Skeletal muscle tissue (tissue), 4 donors: ENCODE results near the gene NIPAL3. TPM values are rescaled to one million over a fixed set of nuclear protein-coding genes. Genes with fewer than 3 reads are reported as not detected.
A peak's percentile ranks its signal among the peaks of the same experiment; 100 is the strongest.
"Not testable (repeated sequence)": the region's sequence is repeated elsewhere in the genome, so short reads cannot be mapped to it uniquely, and the experiment has no call there.

Source experiments
- H3K27ac ChIP-seq: one replicate; pipeline ENCODE4 v1.7.0; 2013; ENCODE audit warnings: mild to moderate bottlenecking, low read depth, low read length, inconsistent platforms
- H3K27me3 ChIP-seq, 3 donors: one replicate each; pipeline ENCODE4 v1.7.0; 2013; ENCODE audit warnings: low read length in 3 of 3; ENCODE audit not compliant: control insufficient read depth in 3 of 3, insufficient read depth in 3 of 3
- H3K36me3 ChIP-seq, 3 donors: one replicate each; pipeline ENCODE4 v1.7.0; 2013; ENCODE audit warnings: low read length in 3 of 3; ENCODE audit not compliant: control insufficient read depth in 3 of 3, insufficient read depth in 3 of 3
- H3K4me1 ChIP-seq, 3 donors: one replicate each; pipeline ENCODE4 v1.7.0; 2013; ENCODE audit warnings: low read length in 3 of 3, mild to moderate bottlenecking in 3 of 3; ENCODE audit not compliant: control insufficient read depth in 3 of 3, insufficient read depth in 3 of 3
- H3K4me3 ChIP-seq, 3 donors: one replicate each; pipeline ENCODE4 v1.7.0; 2013; ENCODE audit warnings: low read length in 3 of 3
- H3K9ac ChIP-seq, 3 donors: one replicate each; pipeline ENCODE4 v1.7.0; 2013; ENCODE audit warnings: low read length in 3 of 3, mild to moderate bottlenecking in 3 of 3, moderate library complexity in 2 of 3, low read depth in 1 of 3
- H3K9me3 ChIP-seq, 3 donors: one replicate each; pipeline ENCODE4 v1.7.0; 2013; ENCODE audit warnings: low read length in 3 of 3; ENCODE audit not compliant: control insufficient read depth in 3 of 3
- total RNA-seq: library from RNA; depleted of rRNA; stranded (reverse); fragments of >200 nt; gene quantifications from one replicate; pipeline ENCODE4 v1.2.3, GENCODE V29; 2014
- donor health status: Osteomylitis.

Gene NIPAL3
- total RNA-seq, 1 donor from 2014 or later: 3.7 TPM

DNA sequence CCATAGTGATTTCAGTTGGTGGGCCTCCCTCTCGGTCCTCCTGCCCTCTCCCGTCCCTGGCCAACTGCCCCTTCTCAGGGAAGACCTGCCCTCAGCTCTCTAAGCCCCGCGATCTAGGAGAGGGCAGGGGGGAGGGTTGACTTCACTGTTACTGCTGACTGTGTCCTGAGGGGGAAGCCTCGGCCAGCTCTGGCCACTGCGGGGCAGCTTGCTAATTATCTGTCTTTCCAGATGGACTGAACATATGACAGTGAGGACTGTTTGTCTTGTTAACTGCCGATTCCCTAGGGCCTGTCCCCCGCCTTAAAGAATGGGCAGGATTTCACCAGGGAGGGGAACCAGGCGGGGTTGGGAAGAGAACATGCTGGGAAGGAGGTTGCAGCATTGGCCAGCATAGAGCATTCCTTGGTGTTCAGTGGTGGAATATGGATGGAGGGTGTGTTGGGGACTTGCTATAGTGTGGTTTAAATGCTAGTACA lies 22.9 kb downstream of the NIPAL3 start:
- Histone ChIP-seq H3K4me1 (peaks cover 6 to 11% (median 8%) of the 10 kb centered on the region in 3 donors), H3K36me3 (peaks cover 0 to 2% (median 0%) of the 10 kb centered on the region in 3 donors), H3K27me3 (no peaks in the 10 kb centered on the region), H3K27ac (no peak overlapping the region), H3K9me3 (no peaks in the 10 kb centered on the region), H3K4me3 (peak overlapping the region in 1 of 3 donors; percentile 12), H3K9ac (no peak overlapping the region)

DNA sequence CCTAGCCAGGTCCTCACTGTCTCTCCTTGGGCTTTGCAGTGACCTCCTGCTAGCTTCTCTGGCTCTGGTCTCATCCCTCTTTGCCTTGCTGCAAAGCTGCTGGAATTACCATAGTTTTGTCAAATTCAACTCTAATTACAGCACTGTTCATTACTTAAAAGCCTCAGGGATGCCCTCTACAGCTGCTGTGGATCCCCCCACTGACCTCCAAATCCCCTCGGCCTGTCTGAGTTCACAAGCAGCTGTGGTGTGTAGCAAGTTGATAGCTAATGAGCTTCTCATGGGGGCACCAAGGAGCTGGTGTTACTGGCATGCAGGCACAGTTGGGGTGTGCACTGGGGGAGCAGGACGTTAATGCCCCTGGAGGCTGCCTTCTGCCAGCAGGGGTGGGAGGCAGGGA lies 24.8 kb downstream of the NIPAL3 start:
- no peak overlapping the region for H3K4me3 ChIP-seq
- no peaks in the 10 kb centered on the region for H3K9me3 ChIP-seq
- no peaks in the 10 kb centered on the region for H3K27me3 ChIP-seq
- H3K36me3 ChIP-seq: peaks cover 0 to 4% (median 0%) of the 10 kb centered on the region in 3 donors
- no peak overlapping the region for H3K9ac ChIP-seq
- H3K27ac ChIP-seq: no peak overlapping the region
- H3K4me1 ChIP-seq: peaks cover 6 to 11% (median 8%) of the 10 kb centered on the region in 3 donors

DNA sequence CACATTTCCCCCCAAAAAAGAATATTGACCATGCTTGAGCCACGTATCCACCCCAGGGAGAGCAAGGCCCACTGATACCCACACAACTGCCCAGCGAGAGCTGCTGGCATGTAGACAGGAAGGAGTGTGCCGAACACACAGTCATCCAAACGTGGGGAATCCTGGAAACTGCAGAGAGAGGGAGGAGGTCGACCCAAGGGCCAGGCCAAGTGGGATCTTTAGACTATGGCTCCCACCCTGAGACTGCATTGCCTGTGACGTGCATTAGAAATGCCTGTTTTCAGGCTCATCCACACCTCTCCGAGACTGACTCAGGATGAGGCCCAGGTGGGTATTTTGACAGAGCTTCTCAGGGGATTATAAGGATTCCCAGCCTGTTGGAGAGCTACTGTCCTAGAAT lies 25.9 kb downstream of the NIPAL3 start:
- H3K4me3 ChIP-seq: no peak overlapping the region

DNA sequence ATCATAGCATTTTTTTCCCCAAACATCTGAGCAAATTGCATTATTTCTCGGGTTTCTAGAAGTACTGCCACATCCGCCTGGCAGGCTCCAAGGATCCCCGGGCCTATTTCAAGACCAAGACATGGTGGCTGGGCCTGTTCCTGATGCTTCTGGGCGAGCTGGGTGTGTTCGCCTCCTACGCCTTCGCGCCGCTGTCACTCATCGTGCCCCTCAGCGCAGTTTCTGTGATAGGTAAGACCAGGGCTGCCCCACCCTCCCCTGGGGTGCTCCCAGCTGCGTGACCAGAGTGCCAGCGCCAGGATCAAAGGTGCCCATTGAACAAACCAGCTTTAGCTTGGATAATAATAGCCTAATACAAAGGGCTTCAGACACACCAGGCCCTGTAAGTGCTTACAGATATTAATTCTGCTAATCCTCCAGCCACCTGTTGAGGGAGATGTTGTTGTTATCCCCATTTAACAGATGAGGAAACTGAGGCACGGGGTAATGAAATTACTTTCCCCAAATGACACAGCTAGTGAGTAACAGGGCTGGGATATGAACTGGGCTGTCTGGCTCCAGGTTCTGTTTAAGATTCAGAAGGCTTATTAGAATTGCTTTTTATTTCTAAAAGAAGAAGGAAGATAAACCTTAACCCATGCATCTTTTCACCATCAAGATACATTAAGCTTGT lies 26.5 kb downstream of the NIPAL3 start:
- H3K27me3 ChIP-seq: no peaks in the 10 kb centered on the region
- H3K4me3 ChIP-seq: no peak overlapping the region
- peaks cover 6 to 11% (median 8%) of the 10 kb centered on the region in 3 donors for H3K4me1 ChIP-seq
- peaks cover 0 to 4% (median 0%) of the 10 kb centered on the region in 3 donors for H3K36me3 ChIP-seq
- H3K9ac ChIP-seq: no peak overlapping the region
- H3K27ac ChIP-seq: no peak overlapping the region
- H3K9me3 ChIP-seq: no peaks in the 10 kb centered on the region

More for the DNA sequence above, 25.9 kb downstream of the NIPAL3 start:
- Histone ChIP-seq H3K27ac (no peak overlapping the region), H3K27me3 (no peaks in the 10 kb centered on the region), H3K36me3 (peaks cover 0 to 4% (median 0%) of the 10 kb centered on the region in 3 donors), H3K9me3 (no peaks in the 10 kb centered on the region), H3K4me1 (peaks cover 6 to 11% (median 8%) of the 10 kb centered on the region in 3 donors), H3K9ac (no peak overlapping the region)

DNA sequence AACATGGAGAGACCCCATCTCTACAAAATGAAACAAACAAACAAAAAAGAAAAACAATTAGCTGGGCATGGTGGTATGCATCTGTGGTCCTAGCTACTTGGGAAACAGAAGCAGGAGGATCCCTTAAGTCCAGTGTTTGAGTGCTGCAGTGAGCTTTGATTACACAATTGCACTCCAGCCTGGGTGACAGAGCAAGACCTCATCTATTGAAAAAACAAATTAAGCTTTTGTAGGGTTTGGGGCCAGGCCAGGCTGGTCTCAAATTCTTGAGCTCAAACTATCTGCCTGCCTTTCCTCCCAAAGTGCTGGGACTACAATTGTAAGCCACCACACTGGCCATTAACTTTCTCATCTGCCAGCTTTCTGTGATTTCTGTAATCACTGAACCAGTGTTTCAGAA lies 27.2 kb downstream of the NIPAL3 start:
- Histone ChIP-seq H3K9ac (no peak overlapping the region), H3K27me3 (no peaks in the 10 kb centered on the region), H3K36me3 (peaks cover 0 to 4% (median 0%) of the 10 kb centered on the region in 3 donors), H3K4me1 (peaks cover 6 to 8% (median 8%) of the 10 kb centered on the region in 3 donors), H3K27ac (no peak overlapping the region), H3K4me3 (no peak overlapping the region), H3K9me3 (no peaks in the 10 kb centered on the region)

DNA sequence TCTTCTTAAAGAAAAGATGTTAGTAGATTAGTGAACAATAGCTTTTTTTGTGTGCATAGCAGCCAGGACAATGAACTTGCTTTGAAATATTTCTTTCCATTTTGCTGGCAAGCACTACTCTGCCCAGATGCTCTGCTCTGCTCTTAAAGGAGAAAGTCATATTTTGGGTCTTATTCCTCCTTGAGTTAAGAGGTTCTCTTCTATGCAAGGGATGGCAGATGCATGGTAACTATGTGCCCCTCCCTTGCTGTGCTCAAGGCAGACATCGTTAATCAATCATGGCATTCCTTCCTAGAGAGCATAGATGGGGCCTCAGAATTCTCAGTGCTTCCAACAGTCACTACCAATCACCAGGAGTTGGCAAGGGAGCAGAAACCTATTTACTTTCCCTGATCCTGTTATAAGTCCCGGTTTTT lies 27.6 kb downstream of the NIPAL3 start:
- no peak overlapping the region for H3K4me3 ChIP-seq
- H3K4me1 ChIP-seq: peaks cover 3 to 6% (median 4%) of the 10 kb centered on the region in 3 donors
- H3K9ac ChIP-seq: no peak overlapping the region
- no peaks in the 10 kb centered on the region for H3K27me3 ChIP-seq
- H3K27ac ChIP-seq: no peak overlapping the region
- peaks cover 0 to 4% (median 0%) of the 10 kb centered on the region in 3 donors for H3K36me3 ChIP-seq
- H3K9me3 ChIP-seq: no peaks in the 10 kb centered on the region

DNA sequence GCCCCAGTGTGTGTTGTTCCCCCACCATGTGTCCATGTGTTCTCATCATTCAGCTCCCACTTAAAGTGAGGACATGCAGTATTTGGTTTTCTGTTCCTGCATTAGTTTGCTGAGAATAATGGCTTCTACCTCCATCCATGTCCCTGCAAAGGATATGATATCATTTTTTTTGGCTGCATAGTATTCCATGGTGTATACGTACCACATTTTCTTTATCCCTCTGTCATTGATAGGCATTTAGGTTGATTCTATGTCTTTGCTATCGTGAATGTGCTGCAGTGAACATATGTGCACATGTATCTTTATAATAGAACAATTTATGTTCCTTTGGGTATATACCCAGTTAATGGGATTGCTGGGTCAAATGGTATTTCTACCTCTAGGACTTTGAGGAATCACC lies 30.8 kb downstream of the NIPAL3 start:
- not testable (repeated sequence) for H3K27ac ChIP-seq, H3K4me3 ChIP-seq, H3K9ac ChIP-seq, H3K27me3 ChIP-seq, H3K4me1 ChIP-seq, H3K9me3 ChIP-seq
- peaks cover 2 to 14% (median 4%) of the 10 kb centered on the region in 3 donors for H3K36me3 ChIP-seq

DNA sequence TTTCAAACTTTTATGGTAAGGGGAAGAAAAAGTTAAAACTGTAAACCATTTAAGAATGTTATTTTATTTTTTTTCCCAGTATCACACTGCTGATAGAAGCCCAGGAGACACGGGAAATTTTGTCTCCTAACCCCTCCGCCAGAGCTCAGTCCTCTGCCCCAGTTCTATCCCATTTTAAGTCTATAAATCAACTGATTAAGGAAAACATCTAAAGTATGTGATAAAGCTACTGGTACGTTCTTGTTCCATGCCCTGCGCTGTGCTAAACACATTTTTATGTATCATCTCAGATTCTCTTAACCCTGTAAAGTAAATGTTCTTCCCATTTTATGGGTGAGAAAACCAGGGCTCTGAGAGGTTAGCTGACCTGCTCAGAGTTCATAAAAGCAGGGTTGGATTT lies 34.7 kb downstream of the NIPAL3 start:
- no peaks in the 10 kb centered on the region for H3K27me3 ChIP-seq
- H3K9me3 ChIP-seq: no peaks in the 10 kb centered on the region
- H3K4me1 ChIP-seq: no peaks in the 10 kb centered on the region
- H3K27ac ChIP-seq: no peak overlapping the region
- H3K4me3 ChIP-seq: no peak overlapping the region
- H3K36me3 ChIP-seq: peaks cover 2 to 15% (median 9%) of the 10 kb centered on the region in 3 donors
- no peak overlapping the region for H3K9ac ChIP-seq

DNA sequence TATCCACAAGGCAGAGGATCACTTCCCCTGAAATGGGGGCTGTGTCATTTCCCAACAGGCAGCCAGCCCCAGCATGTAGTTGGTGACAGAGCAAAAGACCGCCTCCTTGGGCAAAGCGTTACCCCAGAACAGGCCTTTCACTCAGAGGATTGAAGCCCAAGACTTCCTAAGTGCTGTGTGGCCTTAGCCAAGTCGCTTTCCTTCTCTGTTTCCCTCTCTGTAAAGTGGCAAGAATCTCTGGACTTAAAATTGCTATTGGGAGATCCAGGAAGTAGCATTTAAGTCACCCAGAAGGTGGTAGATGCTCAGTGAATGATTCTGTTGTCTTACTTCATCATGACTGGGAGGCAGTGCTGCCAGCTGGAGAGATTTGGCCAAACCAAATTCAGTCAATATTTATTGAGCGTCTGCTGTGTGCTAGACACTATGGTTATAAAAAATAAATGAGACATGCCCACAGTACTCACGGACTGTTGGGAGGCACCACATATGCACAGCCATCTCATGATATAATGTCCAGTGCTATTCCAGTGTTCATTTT lies 35.3 kb downstream of the NIPAL3 start:
- Histone ChIP-seq H3K36me3 (peaks cover 4 to 15% (median 9%) of the 10 kb centered on the region in 3 donors), H3K4me3 (no peak overlapping the region), H3K27me3 (no peaks in the 10 kb centered on the region), H3K9ac (no peak overlapping the region), H3K9me3 (no peaks in the 10 kb centered on the region), H3K4me1 (no peaks in the 10 kb centered on the region), H3K27ac (no peak overlapping the region)

DNA sequence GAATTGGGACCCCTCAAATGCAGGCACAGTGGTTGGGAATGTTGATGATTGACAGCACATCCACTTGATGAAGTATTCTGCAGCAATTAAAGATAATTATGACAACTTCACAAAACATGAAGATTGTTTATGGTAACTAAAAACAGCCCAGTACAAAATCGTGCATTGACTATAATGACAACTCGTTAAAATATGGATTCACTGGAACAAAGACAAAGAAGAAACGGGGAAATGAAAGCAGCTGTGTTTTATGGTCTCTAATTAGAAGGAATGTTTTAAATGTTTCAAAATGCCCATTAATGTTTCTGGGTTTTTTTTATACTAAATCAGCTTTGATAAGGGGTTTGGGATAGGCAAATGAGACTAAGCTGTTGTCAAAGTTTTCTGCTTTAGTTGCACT lies 36.1 kb downstream of the NIPAL3 start:
- Histone ChIP-seq H3K9me3 (no peaks in the 10 kb centered on the region), H3K36me3 (peaks cover 5 to 19% (median 9%) of the 10 kb centered on the region in 3 donors)

More for the DNA sequence above, 36.1 kb downstream of the NIPAL3 start:
- H3K27ac ChIP-seq: no peak overlapping the region
- no peaks in the 10 kb centered on the region for H3K4me1 ChIP-seq
- no peak overlapping the region for H3K9ac ChIP-seq
- no peak overlapping the region for H3K4me3 ChIP-seq
- no peaks in the 10 kb centered on the region for H3K27me3 ChIP-seq
